GM21360 (cell line): Measurements from ENCODE around the gene AKAP11.
"Not testable (repeated sequence)": the region's sequence is repeated elsewhere in the genome, so short reads cannot be mapped to it uniquely, and the experiment has no call there.

Source experiments
- ATAC-seq: cut with Tn5 transposase; IDR thresholded peaks from one replicate; pipeline ENCODE4 v1.9.1; 2021; ENCODE audit warnings: mild to moderate bottlenecking, moderate library complexity; ENCODE audit not compliant: unreplicated experiment

Gene AKAP11, protein sequence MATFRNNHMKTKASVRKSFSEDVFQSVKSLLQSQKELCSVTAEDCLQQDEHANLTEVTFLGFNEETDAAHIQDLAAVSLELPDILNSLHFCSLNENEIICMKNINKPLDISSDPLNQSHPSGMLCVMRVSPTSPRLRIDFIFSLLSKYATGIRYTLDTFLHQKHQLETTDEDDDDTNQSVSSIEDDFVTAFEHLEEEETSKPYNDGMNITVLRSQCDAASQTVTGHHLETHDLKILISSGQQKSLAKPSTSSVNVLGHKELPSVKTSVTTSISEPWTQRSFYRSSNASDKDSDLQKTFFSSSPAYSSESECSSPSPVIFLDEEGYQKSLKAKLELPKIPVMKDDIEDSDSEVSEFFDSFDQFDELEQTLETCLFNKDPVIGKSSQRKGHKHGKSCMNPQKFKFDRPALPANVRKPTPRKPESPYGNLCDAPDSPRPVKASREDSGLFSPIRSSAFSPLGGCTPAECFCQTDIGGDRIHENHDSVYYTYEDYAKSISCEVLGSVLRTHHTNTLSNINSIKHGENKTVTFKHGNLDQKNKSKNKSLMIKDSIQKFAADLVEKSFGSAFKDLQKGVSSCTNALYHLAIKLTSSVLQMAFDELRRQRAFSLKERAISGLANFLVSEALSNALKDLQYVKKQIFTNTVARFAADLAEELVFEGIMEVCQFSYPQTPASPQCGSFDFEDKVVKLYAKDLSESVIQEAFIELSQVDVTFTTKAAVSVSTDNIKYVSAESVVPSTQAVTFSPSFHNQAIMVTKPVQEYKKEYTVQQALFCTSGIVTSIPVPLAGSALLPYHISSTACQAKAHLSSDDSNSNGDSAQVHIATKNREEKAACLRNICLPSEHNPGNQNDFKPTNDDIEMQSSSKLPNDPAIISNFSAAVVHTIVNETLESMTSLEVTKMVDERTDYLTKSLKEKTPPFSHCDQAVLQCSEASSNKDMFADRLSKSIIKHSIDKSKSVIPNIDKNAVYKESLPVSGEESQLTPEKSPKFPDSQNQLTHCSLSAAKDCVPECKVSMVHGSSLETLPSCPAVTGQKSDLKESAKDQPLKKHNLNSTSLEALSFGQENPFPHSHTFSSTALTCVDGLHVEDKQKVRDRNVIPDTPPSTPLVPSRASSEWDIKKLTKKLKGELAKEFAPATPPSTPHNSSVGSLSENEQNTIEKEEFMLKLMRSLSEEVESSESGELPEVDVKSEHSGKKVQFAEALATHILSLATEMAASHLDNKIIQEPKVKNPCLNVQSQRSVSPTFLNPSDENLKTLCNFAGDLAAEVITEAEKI (N-terminal part only)

DNA sequence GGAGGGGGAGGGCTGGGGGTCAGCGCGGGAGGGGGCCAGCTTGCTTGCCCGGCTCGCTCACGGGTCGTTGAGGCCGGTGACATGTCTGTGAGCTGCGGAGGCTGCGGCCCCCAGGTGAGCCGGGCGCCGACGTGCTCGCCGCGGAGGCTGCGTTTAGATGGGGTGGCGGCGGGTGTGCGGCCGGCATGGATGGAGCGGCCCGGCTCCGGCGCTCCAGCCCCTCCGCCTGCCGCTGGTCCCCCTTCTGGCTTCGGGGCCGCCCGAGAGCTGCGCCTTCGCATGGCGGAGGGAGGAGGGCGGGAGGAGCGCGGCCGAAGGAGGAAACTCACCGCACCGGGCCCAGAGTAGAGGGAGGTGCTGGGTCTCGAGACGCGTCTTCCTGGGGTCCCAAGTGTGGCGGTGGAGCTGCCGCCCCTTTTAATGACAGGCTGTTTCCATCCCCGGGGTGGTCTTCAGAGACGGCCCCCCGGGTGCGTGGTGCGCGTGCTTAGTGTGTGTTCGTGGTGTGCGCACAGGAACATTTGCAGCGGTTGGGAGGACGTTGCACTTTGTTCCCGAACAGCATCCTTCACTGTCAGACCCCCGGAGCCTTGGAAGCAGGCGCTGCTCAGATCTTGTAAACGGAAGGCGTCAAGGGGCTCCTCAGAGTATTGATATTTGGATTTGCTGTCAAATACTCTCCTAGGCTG lies at the start of gene AKAP11:
Gene AKAP11 (plus strand): TSS at position 38 of the 689 bp plus-strand sequence. CDS start 14,197 bp downstream, outside the sequence.
- peak; percentile 23 for ATAC-seq

DNA sequence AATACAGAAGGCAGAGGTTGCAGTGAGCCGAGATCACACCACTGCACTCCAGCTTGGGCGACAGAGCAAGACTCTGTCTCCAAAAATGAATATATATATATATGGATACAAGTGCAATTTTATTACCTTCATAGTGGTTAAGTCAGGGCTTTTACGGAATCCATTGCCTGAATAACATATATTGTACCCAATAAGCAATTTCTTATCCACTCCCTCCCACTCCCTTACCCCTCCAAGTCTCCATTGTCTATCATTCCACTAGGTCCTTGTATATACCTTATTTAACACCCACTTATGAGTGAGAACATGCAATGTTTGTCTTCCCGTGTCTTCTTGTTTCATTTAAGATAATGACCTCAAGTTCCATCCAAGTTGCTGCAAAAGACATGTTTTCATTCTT lies 48.3 kb upstream of the AKAP11 start:
- ATAC-seq, result no peak

DNA sequence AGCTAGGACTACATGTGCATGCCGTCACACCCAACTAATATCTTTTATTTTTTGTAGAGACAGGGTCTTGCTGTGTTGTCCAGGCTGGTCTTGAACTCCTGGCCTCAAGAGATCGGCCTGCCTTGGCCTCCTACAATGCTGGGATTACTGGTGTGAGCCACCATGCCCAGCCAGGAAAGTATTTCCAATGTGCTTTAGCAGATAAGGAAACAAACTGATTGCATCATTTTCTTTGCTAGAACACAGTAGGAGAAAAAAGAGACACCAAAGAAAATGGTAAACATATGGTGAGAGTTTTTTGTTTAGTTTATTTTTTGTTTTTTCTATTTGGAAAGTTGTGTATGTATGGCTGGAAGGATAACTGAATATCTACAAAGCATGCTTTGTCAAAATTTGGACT lies 46.9 kb upstream of the AKAP11 start:
- ATAC-seq, result no peak

DNA sequence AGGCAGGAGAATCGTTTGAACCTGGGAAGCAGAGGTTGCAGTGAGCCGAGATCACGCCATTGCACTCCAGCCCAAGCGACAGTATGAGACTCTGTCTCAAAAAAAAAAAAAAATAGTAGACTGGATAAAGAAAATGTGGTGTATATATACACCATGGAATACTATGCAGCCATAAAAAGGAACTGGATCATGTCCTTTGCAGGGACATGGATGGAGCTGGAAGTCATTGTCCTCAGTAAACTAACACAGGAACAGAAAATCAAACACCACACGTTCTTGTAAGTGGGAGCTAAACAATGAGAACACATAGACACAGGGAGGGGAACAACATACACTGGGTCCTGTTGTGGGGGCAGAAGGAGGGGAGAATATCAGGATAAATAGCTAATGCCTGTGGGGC lies 45.2 kb upstream of the AKAP11 start:
- ATAC-seq, result not testable (repeated sequence)

DNA sequence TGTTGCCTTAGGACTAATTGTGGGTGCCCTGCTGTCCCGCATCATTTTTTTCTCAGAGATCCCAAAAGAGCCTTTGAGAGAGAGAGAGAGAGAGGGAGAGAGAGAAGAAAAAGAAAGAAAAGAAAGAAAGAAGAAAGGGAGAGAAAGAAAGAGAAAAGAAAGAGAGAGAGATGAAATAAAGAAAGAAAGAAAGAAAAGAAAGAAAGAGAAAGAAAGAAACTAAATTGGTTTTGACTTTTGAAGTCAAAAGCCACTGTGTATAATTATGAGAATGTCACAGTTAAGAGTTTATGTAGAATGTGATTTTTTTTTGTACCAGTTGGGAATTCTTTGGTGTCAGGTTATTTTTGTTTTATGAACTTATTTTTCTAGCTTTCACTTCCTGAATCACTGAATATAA lies 43.4 kb upstream of the AKAP11 start:
- ATAC-seq, result no peak

DNA sequence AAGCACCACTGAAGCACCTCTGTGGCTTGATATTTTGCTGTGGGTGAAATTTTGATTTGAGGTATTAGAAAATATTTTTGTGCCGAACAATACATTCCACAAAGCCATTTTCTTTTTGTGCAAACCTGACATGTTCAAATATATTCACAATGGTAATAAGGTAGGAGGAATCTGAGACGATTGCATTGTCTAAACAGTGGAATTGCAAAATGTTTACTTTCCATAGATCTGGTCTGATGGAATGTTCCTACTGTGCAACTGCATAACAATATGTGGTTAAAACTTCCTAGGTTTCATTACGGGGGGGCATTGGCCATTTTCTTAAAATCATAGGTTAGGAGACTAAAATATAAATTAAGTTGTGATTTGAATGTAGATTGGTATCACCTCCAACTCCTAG lies 42.7 kb upstream of the AKAP11 start:
- no peak for ATAC-seq

DNA sequence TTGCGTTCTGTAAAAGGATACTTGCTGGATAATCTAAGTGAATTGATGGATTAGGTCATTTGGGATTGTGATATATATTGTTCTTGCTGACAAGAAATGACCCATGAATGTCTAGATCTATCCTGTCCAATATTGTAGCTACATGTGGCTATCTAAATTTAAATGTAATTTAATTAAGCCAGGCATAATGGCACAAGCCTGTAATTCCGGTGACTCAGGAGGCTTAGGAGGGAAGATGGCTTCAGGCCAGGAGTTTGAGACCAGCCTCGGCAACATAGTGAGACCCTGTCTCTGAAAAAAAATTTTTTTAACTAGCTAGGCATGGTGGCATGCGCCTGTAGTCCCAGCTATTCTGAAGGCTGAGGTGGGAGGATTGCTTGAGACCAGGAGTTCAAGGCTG lies 39.3 kb upstream of the AKAP11 start:
- no peak for ATAC-seq

DNA sequence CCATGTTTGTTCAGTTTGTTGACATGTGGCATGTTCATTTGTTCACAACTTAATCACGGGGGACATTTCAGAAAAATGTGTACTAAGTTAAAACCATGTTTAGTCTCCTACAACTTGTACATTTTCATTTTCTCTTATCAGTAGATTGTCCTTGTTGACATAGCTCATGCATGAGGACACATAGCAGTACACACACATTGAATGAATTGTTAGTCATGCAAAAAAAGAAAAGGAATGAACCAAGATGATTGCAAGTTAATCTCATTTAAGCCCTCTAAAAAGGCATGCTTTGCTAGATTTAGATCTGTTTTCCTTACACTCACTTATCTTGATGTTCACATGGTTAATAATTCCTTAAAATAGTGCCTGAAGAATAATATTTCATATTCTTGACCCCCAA lies 38.2 kb upstream of the AKAP11 start:
- no peak for ATAC-seq

DNA sequence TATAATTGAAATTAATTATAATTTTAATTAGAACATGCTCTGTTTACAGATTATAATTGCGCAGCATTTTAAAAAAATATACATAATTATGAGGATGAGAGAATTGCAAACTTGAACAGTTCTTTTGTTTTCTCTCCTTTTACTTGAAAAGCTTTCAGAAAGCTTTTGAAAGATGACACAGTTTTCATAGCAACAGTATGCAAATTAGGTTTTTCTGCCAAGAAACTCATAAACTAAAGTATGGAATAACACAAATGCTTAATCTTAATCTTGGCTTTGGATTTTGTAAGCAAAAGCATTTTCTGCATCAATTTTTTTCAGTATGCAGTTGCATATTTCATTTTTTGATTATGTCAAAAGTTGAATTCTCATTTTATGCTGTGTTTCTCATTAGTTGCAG lies 32.8 kb upstream of the AKAP11 start:
- ATAC-seq, result no peak

DNA sequence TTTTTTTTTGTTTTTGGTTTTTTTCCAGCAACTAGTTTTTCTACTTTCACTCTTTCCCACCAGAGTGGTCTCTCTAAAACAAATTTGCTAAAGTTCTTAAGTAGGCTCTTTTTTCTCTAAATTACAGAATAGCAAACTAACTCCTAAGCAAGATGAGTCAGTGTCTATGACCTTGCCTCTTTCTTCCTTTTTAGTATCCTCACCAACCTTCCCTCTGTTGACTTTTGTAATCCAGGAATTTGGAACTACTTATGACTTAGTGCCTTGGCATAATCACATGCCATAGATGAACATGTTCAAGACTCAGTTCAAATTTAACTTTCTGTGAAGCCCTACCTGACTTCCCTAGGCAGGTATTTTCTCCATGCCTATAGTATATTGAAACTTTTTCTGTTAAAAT lies 32.3 kb upstream of the AKAP11 start:
- ATAC-seq, result no peak

DNA sequence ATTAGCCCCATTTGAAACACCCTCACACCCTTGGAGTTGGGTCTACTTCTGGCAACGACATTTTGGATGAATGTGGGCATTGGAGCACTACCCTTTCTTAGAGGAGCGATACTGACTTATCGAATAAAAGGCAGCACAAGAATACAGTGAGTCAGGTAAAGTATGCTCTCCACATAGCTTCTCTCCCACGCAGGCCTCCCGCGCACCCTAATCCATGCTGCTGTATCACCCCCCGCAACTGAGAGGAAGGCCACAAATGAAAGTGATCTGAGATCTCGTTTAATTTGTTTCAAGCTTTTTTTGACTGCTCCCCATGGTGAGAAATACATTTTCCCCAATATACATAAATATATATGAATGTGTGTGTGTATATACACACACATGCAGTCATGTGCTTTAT lies 25.4 kb upstream of the AKAP11 start:
- ATAC-seq, result no peak

DNA sequence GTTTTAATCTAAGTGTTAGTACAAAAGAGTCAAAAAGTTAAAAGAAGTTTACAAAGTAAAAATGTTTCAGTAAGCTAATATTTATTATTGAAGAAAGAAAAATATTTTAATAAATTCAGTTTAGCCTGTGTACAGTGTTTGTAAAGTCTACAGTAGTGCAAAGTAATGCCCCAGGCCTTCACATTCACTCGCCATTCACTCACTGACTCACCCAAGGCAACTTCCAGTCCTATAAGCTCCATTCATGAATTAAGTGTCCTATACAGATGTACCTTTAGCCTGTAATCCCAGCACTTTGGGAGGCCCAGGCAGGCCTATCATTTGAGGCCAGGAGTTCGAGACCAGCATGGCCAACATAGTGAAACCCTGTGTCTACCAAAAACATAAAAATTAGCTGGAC lies 24.1 kb upstream of the AKAP11 start:
- ATAC-seq, result no peak

DNA sequence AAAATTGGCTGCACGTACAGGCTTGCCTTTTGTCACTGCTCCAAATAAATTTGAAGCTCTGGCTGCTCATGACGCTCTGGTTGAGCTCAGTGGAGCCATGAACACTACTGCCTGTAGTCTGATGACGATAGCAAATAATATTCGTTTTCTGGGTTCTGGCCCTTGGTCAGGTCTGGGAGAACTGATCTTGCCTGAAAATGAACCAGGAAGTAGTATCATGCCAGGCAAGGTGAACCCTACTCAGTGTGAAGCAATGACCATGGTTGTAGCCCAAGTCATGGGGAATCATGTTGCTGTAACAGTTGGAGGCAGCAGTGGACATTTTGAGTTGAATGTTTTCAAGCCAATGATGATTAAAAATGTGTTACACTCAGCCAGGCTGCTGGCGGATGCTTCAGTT lies 16.1 kb upstream of the AKAP11 start:
- ATAC-seq, result no peak

DNA sequence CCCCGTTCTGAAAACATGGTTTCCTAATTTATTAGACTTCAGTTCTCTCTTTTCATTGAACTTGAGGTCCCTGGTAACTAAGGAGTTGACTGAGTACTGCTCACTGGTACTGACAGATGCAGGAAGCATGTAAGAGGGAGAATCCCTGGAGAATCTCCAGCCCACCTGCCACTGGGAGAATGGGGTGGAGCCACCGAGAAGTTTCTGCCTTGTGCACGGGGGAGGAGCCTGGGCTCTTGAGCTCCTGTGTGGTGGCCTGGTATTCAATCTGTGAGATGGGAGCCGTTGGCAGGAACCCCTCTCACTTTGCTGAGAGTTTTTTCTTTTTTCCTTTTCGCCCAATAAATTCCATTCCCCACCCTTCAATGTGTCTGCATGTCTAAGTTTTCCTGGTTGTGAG lies 13.2 kb upstream of the AKAP11 start:
- ATAC-seq, result no peak

DNA sequence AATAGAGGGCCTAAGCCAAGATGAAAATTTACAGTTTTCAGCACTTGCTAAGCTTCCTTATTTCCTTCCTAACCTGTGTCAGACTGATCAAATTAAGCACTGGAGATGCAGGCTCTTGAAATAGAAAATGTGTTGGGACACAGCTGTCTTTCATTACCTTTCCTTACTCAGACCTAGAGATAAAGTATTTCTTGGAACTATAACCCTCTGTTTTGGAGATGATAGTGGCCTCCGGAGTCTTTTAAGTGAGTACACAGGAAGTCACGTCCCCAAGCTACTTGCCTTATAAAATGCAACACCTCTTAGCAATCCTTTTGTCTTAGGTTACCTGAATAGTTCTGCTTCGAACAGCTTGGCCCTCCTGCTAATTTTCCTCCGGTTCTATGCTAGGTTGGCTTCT lies 12.4 kb upstream of the AKAP11 start:
- ATAC-seq, result no peak

DNA sequence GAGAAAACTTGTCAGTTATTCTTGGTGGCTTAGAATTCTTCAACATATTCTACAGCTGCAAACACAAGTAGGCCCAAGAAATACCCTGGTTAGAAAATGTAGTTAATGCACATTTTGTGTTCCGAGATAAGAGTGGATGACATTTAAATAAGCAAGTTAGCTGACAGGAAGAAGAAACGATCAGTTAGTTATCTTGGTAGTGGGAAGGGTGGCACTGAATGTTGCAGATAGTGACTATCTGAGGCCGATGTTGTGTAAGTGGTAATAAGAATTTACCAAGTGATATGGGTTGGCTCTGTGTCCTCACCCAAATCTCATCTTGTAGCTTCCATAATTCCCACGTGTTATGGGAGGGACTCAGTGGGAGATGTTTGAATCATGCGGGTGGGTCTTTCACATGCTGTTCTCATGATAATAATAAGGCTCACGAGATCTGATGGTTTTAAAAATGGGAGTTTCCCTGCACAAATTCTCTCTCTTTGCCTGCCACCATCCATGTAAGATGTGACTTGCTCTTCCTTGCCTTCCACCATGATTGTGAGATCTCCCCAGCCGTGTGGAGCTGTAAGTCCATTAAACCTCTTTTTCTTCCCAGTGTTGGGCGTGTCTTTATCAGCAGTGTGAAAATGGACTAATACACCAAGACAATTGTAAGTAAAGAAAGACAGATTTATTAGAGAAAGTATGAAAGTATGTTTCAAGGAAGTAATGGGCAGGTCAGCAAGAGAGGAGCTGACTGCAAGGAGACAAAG lies 10.9 kb upstream of the AKAP11 start:
- ATAC-seq, result no peak

DNA sequence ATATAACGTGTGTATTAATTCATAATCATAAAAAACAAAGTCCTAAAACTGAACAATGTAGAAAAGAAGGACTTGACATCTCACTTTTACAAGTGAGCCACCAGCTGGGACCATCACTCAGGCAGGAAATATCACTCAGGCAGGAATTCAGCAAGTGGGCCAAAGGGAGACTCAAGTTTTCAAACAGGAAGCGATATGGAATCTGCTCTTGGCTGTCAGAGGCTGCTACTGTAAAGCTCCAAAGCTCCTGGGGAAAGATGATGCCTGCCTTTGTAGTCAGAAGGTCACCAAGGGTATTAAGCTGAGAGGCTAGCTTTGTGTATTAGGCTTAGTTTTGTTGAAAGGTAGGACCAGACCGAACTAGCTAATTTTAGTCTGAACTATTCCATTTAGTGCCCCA lies 5.5 kb upstream of the AKAP11 start:
- no peak for ATAC-seq

DNA sequence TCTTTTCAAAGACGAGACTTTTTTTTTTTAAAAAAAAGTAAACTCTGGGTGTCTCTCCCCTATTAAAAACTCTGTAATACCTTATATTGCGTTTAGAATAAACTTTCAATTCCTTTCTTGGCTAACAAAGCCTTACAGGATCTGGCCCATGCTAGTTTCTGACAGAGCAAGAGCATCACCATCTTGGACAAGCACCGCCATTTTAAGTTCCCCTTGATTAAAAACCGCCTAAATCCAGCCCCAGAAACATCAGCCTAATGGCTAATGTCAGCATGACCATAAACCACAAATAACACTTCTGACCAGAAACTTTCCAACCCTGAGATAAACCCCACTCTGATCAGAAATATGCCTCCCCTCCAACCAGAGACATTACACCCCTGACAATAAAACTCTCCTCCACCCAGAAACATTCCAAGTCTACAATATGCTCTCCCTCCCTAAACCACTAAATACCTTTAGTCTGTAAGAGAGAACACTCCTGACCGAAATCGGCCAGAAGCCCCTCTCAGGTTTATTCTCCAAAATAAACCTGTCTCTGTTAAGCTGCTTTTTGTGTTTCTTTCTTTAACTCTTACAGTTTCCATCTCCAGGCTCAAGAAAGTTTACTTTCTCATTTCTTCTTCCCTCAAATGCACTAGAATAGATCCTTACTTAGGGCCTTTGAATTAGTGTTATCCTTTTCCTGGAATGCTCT lies 1.6 kb upstream of the AKAP11 start:
- no peak for ATAC-seq

DNA sequence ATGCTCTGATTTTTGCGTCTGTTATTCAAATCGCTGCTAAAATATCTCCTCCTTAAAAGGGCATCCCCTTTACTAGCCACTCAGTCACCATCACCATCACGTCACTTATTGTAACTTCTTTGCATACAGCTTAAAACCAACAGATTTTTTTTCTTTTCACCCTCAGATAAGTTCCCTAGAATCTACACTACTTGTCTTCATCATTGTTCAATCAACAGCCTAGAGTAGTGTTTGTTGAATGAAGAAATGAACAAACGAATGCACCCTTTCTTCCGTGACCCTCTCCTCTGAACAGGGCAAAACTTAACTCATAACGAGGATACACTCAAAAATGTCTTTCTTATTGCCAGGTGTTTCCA lies 1.1 kb upstream of the AKAP11 start:
- ATAC-seq, result no peak
